MCF 10A (cell line): ENCODE measurements around the gene SMARCD1. TPM values are rescaled to one million over a fixed set of nuclear protein-coding genes. Genes with fewer than 3 reads are reported as not detected.

Experiments
- BruUV-seq: library from RNA; stranded (reverse); fragments of 400-500 nt; replicated peaks from 2 replicates; lab custom pipeline; 2021; lab: Mats Ljungman, UMichigan
- CTCF ChIA-PET: fragments of 300-600 bp; sonication (Branson Sonifier 250); formaldehyde crosslinking; extraction: SDS; loops from one replicate; lab custom pipeline; 2021; ENCODE audit warnings: antibody characterized with exemption, inconsistent platforms; lab: Yijun Ruan, JAX
- POLR2A ChIA-PET: fragments of 300-600, 350-650 bp; sonication (Branson Sonifier 250); formaldehyde crosslinking; extraction: SDS; loops from one replicate; lab custom pipeline; 2020; ENCODE audit warnings: antibody characterized with exemption, inconsistent platforms; lab: Yijun Ruan, JAX
- DNase-seq: peaks from one replicate; pipeline ENCODE4 v3.0.0-alpha.2; 2018; ENCODE audit not compliant: unreplicated experiment
- H3K27ac Mint-ChIP-seq: one replicate; pipeline ENCODE4 v1.8.0; 2022; ENCODE audit warnings: mild to moderate bottlenecking, low read depth, mixed read lengths; ENCODE audit not compliant: unreplicated experiment
- H3K27me3 Mint-ChIP-seq: one replicate; pipeline ENCODE4 v1.8.0; 2022; ENCODE audit warnings: mixed read lengths; ENCODE audit not compliant: insufficient read depth, unreplicated experiment
- H3K36me3 Mint-ChIP-seq: one replicate; pipeline ENCODE4 v1.8.0; 2022; ENCODE audit warnings: mild to moderate bottlenecking, moderate library complexity, mixed read lengths; ENCODE audit not compliant: insufficient read depth, unreplicated experiment
- H3K4me1 Mint-ChIP-seq: one replicate; pipeline ENCODE4 v1.8.0; 2022; ENCODE audit warnings: mixed read lengths; ENCODE audit not compliant: insufficient read depth, unreplicated experiment
- H3K4me3 Mint-ChIP-seq: one replicate; pipeline ENCODE4 v1.8.0; 2022; ENCODE audit warnings: mild to moderate bottlenecking, moderate library complexity, mixed read lengths; ENCODE audit not compliant: unreplicated experiment
- H3K9me3 Mint-ChIP-seq: one replicate; pipeline ENCODE4 v1.8.0; 2022; ENCODE audit warnings: mixed read lengths; ENCODE audit not compliant: unreplicated experiment
- CTCF ChIP-seq: fragments of 200-600 bp; IDR thresholded peaks from one replicate; pipeline ENCODE4 v1.8.0; 2022; ENCODE audit warnings: antibody characterized with exemption, mild to moderate bottlenecking; ENCODE audit not compliant: unreplicated experiment
- intact Hi-C: fragments of 100-400 bp; cut with micrococcal nuclease; formaldehyde crosslinking; loops from 2 replicates; pipeline ENCODE4 v1.14.1; 2022
- total RNA-seq: library from RNA; stranded (reverse); gene quantifications from 2 replicates; pipeline ENCODE4 v1.2.3, GENCODE V29; 2022

SMARCD1 gene
- total RNA-seq, 1 experiment from 2014 or later: 58.7 TPM

GRCh38 chr12:50057896-50058670 lies 27.1 kb upstream of the SMARCD1 start:
- POLR2A ChIA-PET: interaction anchor here (0.7 to 1.0 kb wide), 3 partner anchors 76 to 541 kb away, joined by 3 read pairs; no protein-coding TSS in a partner anchor
- Mint-ChIP-seq H3K9me3 (no peaks in the 10 kb centered on the region), H3K36me3 (no peaks in the 10 kb centered on the region), H3K27me3 (peaks cover 16% of the 10 kb centered on the region), H3K4me1 (peaks cover 20% of the 10 kb centered on the region), H3K27ac (no peak overlapping the region), H3K4me3 (peak overlapping the region; percentile 90)
- no peak for TF ChIP-seq CTCF
- DNase-seq: no peak
- CTCF ChIA-PET: interaction anchor here (0.6 to 2.3 kb wide), 8 partner anchors 10 to 1975 kb away, joined by 3 to 14 read pairs (median 5); no protein-coding TSS in a partner anchor
- intact Hi-C loops: loop anchor here (5.0 kb wide), 1 partner anchor 281 kb away; no protein-coding TSS in a partner anchor
- no TSS peak for BruUV-seq

- intact Hi-C loops: loop anchor here (5.0 kb wide), 1 partner anchor 282 kb away; no protein-coding TSS in a partner anchor
- H3K4me1 Mint-ChIP-seq: peaks cover 23% of the 10 kb centered on the region
- H3K36me3 Mint-ChIP-seq: no peaks in the 10 kb centered on the region
- H3K27me3 Mint-ChIP-seq: peaks cover 14% of the 10 kb centered on the region
- POLR2A ChIA-PET: interaction anchor here (0.6 to 1.1 kb wide), 4 partner anchors 10 to 93 kb away, joined by 3 to 4 read pairs (median 3); no protein-coding TSS in a partner anchor
- no peaks in the 10 kb centered on the region for H3K9me3 Mint-ChIP-seq
- no TSS peak for BruUV-seq
- DNase-seq: no peak
- no peak for TF ChIP-seq CTCF
- CTCF ChIA-PET: interaction anchor here (0.6 to 2.3 kb wide), 9 partner anchors 9 to 1974 kb away, joined by 3 to 14 read pairs (median 5); no protein-coding TSS in a partner anchor
- no peak overlapping the region for H3K27ac Mint-ChIP-seq
- peak overlapping the region; percentile 90 for H3K4me3 Mint-ChIP-seq
These were observed 26.3 kb upstream of the SMARCD1 start for GRCh38 chr12:50058743-50059312.

GRCh38 chr12:50059440-50060119 lies 25.6 kb upstream of the SMARCD1 start:
- Mint-ChIP-seq H3K36me3 (no peaks in the 10 kb centered on the region), H3K9me3 (no peaks in the 10 kb centered on the region), H3K27me3 (peaks cover 14% of the 10 kb centered on the region), H3K27ac (no peak overlapping the region), H3K4me1 (peaks cover 23% of the 10 kb centered on the region), H3K4me3 (no peak overlapping the region)
- no peak for TF ChIP-seq CTCF
- CTCF ChIA-PET: interaction anchor here (0.6 to 2.3 kb wide), 6 partner anchors 11 to 94 kb away, joined by 3 to 9 read pairs (median 3); no protein-coding TSS in a partner anchor
- no peak for DNase-seq
- intact Hi-C loops: loop anchor here (5.0 kb wide), 1 partner anchor 282 kb away; no protein-coding TSS in a partner anchor
- POLR2A ChIA-PET: interaction anchor here (1.0 to 1.1 kb wide), 2 partner anchors 10 to 77 kb away, joined by 3 to 4 read pairs; no protein-coding TSS in a partner anchor
- no TSS peak for BruUV-seq
